ENCODE data around the gene FAM219B. TPM values are rescaled to one million over a fixed set of nuclear protein-coding genes. Genes with fewer than 3 reads are reported as not detected.

Gene FAM219B
- total RNA-seq, 1 experiment from 2014 or later: 64.3 TPM

GRCh38 chr15:74885461-74885860 lies 21.2 kb downstream of the FAM219B start:
- CTCF ChIA-PET: no interaction called here
- BruUV-seq (replicated peaks): no TSS peak
- H3K79me2 ChIP-seq (ENCODE audit: insufficient read depth, low read length): peaks cover 5% of the 10 kb centered on the region; the same call in 1 of the 2 replicates
- H3K27ac ChIP-seq (ENCODE audit: low read depth, low read length): no peak overlapping the region
- ATAC-seq (no peak), DNase-seq (ENCODE audit: low read depth, low spot score) (no peak)
- no peaks in the 10 kb centered on the region for H3K27me3 ChIP-seq (ENCODE audit: insufficient read depth, low read length)
- H3K4me1 ChIP-seq (ENCODE audit: control insufficient read depth in 1 of 2, insufficient read depth in 2 of 2, low read length in 2 of 2): peaks cover 13 to 29% of the 10 kb centered on the region in 2 experiments
- H3K36me3 ChIP-seq (ENCODE audit: control insufficient read depth in 1 of 2, insufficient read depth in 2 of 2, low read length in 2 of 2): no peaks in the 10 kb centered on the region
- RAD21 ChIA-PET (ENCODE audit: low non-redundant PET in 1 of 2, low total read pairs in 2 of 2, uncharacterized antibody in 2 of 2, unreplicated experiment in 2 of 2): no interaction called here
- no peak overlapping the region for H3K4me3 ChIP-seq (replicated peaks in 1 of 2; ENCODE audit: low read depth in 1 of 2, low read length in 2 of 2)
- TF ChIP-seq YY1 (IDR thresholded peaks at IDR 0.05; ENCODE audit: extremely low read depth, insufficient replicate concordance, low read depth, low read length): no peak
- TF ChIP-seq RAD21 (IDR thresholded peaks at IDR 0.05; ENCODE audit: low read depth): no peak
- TF ChIP-seq POLR2AphosphoS5 (IDR thresholded peaks at IDR 0.05; ENCODE audit: low read depth, low read length): no peak
- TF ChIP-seq ZNF274 (IDR thresholded peaks at IDR 0.05; ENCODE audit: low read depth, low read length): no peak
- TF ChIP-seq CEBPB (IDR thresholded peaks at IDR 0.05; ENCODE audit: low read depth): no peak
- TF ChIP-seq TCF7L2 (IDR thresholded peaks at IDR 0.05; ENCODE audit: borderline replicate concordance, extremely low read depth, insufficient read depth, insufficient read length): no peak
- no peak for TF ChIP-seq CTCF (IDR thresholded peaks at IDR 0.05 in 2 of 3, conservative IDR thresholded peaks at IDR 0.05 in 1 of 3; ENCODE audit: borderline replicate concordance in 1 of 3, insufficient read depth in 1 of 3, low read depth in 2 of 3, low read length in 2 of 3)
- TF ChIP-seq EZH2 (IDR thresholded peaks at IDR 0.05): no peak
- no peak for TF ChIP-seq SP1 (IDR thresholded peaks at IDR 0.05; ENCODE audit: low read depth)
- TF ChIP-seq CBX3 (IDR thresholded peaks at IDR 0.05; ENCODE audit: low read depth): no peak
- TF ChIP-seq REST (IDR thresholded peaks at IDR 0.05; ENCODE audit: low read depth): no peak
- no peak for TF ChIP-seq SIN3A (IDR thresholded peaks at IDR 0.05; ENCODE audit: low read depth)
- no peak for TF ChIP-seq ZFX (IDR thresholded peaks at IDR 0.05)
- TF ChIP-seq JUND (IDR thresholded peaks at IDR 0.05): no peak
- TF ChIP-seq EZH2phosphoT487 (IDR thresholded peaks at IDR 0.05; ENCODE audit: borderline replicate concordance): no peak
- no peak for TF ChIP-seq ATF3 (IDR thresholded peaks at IDR 0.05)
- POLR2A ChIA-PET: no interaction called here
- intact Hi-C loops (cut with micrococcal nuclease): no loop called here
- peaks cover 5 to 6% of the 10 kb centered on the region in 2 experiments; a peak in 2 of 4 replicates for H3K9me3 ChIP-seq (ENCODE audit: control insufficient read depth in 1 of 2, insufficient read depth in 1 of 2, low read depth in 1 of 2, low read length in 2 of 2)
- H4K20me1 ChIP-seq (ENCODE audit: insufficient read depth): no peaks in the 10 kb centered on the region
- no peak overlapping the region; the same call in 1 of the 2 replicates for H3K4me2 ChIP-seq (ENCODE audit: low read length)
- no peaks in the 10 kb centered on the region for H3K9me2 ChIP-seq (ENCODE audit: insufficient read depth)
- H2AFZ ChIP-seq (ENCODE audit: low read depth, low read length, poor library complexity, severe bottlenecking): no peak overlapping the region
- H3K9ac ChIP-seq (ENCODE audit: low read length): no peak overlapping the region

Data from HCT116 (cell line).